ENCODE data around the gene PEDS1.
"Not testable (repeated sequence)": the region's sequence is repeated elsewhere in the genome, so short reads cannot be mapped to it uniquely, and the experiment has no call there.

Gene PEDS1

DNA sequence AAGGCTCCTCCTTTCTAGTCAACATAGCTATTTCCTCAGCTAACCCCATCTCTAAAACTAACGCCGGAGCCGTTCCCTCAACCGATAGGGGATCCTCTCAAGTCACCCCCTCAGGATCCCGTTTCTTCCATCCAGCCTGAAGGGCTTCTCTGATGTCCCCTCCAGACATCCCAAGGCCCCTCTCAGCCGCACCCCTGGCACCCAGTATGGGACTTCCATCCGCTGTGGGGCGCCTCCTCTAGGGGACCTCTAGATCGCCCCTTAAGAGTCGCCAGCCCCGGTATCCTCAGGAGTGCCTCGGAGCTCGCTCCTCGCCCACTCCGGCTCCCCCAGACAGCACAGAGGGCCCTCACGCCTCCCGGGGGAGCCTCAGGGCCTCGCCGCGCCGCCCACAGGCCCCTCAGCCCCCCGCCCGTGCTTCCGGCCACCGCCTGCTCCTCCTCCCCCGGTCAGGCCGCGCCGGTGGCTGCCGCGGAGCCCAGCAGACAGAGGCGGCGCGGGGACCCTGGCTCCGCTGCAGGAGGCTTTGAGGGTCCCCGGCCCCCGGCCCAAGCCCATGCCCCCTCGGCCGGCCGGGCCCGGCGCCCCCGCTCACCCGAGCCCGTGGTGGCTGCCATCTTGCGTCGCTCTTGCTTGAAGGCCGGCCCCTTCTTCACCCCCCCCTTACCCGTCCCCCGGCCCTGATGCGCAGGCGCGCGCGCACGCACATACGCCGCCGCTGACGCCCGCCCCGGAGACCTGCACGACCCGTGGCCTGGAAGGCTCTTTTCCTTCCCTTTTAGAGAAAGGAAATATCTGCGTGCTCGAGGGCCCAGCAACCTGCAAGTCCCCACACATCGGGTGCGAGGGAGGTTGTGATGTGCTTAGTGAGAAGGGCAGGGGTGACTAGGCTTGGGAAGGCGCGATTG, 40.8 kb downstream of the PEDS1 start, which contains the start of gene UBE2V1:
Gene UBE2V1 (minus strand): TSS at position 639 of the 908 bp plus-strand sequence. CDS start 22 bp downstream, at position 617.
- H3K36me3 ChIP-seq (ENCODE audit: control insufficient read depth, insufficient read depth, low read length) = no peaks in the 10 kb centered on the region
- H3K27me3 ChIP-seq (ENCODE audit: control insufficient read depth, insufficient read depth, low read length) = no peaks in the 10 kb centered on the region
- no peaks in the 10 kb centered on the region for H3K9me3 ChIP-seq (ENCODE audit: control insufficient read depth, insufficient read depth, low read length)
- peak within 1 kb of the TSS; percentile 95 for H3K9ac ChIP-seq (ENCODE audit: low read depth, low read length)
- peaks cover 21% of the 10 kb centered on the region for H3K4me1 ChIP-seq (ENCODE audit: control insufficient read depth, insufficient read depth, low read length)
- H3K4me3 ChIP-seq (ENCODE audit: low read depth, low read length) = peak within 1 kb of the TSS; percentile 95

DNA sequence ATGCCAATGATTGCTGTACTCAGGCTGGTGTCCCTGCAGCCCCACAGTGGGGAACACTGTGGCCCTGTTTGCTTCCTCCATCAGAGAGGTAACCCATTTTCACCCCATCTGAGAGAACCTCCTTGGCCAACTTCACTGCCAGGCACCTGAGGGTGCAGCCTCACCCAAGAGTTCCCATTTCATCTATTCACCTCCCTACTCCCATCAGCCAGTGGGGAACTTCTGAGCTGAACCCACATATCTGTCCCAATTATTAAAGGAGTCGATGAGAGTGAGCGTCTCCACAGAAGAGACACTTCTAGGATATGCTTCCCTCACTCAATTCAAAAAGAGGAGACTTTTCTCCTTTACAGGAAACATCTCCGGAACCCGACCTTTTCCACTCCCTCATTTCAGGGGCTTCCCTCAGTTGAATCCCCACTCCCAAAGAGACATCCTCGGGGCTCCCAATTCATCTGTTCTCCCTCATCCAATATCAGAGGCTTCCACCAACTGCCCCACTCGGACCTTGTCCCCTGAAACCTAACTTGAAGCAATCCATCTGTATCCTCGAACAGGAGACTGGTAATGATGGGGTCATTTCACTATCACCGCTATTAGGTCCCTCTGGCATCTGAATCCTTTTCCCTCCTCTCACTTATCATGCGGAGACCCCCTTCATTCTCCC, 41.6 kb downstream of the PEDS1 start:
- peaks cover 24% of the 10 kb centered on the region for H3K4me1 ChIP-seq (ENCODE audit: control insufficient read depth, insufficient read depth, low read length)

DNA sequence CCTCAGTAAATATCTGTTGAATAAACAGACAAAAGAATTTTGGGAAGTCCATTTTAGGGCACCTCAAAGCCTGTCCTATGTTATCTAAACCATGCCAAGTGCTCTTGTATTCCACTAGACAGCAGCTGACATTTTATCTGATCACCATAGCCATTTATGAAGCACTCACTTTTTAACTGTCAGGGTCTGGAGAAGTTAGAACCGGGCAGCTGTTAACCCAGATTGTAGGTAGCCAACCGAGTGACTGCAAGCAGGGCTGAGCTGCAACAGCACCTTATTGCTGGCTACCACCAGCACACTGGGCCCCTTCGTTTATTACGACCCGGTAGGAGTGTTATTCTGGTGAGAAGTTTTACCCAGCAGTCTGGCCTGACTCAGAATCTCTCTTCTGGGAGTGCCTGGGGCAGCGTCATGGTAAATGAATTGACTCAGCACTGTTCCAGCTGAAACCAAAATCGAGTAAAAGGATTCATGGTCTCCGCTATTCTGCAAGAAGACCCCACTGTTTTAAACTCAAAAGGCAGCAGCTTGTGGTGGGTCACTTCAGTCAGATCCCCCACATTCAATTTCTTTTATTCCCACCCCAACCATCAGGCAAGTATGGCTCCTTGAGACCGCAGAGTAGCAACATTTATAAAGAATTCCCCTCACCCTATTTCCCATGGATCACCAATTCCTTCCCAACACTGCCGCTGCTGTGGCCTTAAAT, 42.2 kb downstream of the PEDS1 start:
- Histone ChIP-seq H3K27me3 (ENCODE audit: control insufficient read depth, insufficient read depth, low read length) (no peaks in the 10 kb centered on the region), H3K36me3 (ENCODE audit: control insufficient read depth, insufficient read depth, low read length) (no peaks in the 10 kb centered on the region), H3K4me1 (ENCODE audit: control insufficient read depth, insufficient read depth, low read length) (peaks cover 24% of the 10 kb centered on the region), H3K9me3 (ENCODE audit: control insufficient read depth, insufficient read depth, low read length) (no peaks in the 10 kb centered on the region), H3K9ac (ENCODE audit: low read depth, low read length) (no peak overlapping the region), H3K4me3 (ENCODE audit: low read depth, low read length) (peak overlapping the region; percentile 95)

More for the DNA sequence above, 41.6 kb downstream of the PEDS1 start:
- Histone ChIP-seq H3K36me3 (ENCODE audit: control insufficient read depth, insufficient read depth, low read length) (no peaks in the 10 kb centered on the region), H3K9ac (ENCODE audit: low read depth, low read length) (peak overlapping the region; percentile 95), H3K27me3 (ENCODE audit: control insufficient read depth, insufficient read depth, low read length) (no peaks in the 10 kb centered on the region), H3K4me3 (ENCODE audit: low read depth, low read length) (peak overlapping the region; percentile 95), H3K9me3 (ENCODE audit: control insufficient read depth, insufficient read depth, low read length) (no peaks in the 10 kb centered on the region)

DNA sequence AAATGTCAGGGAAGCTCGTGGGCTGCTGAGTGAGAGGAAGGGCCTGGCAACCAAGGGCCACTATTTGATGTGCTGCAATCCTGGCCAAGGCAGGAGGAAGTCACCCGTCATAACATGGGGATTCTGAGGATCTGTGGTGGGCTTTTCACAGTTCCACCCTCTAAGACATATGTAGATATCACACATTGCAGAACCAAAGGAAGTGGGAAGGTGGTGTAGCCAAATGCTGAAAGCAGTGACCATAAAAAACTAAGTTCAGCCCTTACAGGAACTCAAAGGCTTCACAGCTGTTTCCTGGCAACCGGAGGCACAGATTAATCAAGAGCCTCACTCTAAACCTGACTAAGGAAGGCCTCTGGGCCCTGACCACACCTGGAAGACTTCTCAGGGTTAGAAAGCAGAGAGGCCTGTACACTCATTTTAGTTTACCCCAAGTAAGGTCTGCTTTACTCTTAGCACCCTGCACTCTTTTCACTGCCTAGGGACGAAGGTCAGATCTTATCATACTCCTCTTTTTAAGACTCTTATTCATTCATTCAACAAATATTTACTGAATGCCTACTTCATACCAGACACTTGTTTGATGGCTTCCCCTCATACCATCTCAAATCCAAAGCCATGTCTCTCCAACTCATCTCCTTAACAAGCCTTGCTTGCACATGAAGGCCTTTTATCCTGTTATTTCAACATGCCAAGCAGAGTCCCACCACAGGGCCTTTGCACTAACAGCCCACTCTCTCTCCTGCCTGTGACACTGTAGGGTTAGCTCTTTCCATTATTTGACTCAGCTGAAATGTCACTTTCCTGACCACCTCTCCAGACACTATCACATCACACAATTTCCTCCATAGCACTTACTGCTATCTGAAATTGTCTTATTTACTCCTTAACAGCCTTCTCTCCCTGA, 43.1 kb downstream of the PEDS1 start:
- peaks cover 24% of the 10 kb centered on the region for H3K4me1 ChIP-seq (ENCODE audit: control insufficient read depth, insufficient read depth, low read length)
- no peak overlapping the region for H3K9ac ChIP-seq (ENCODE audit: low read depth, low read length)
- H3K4me3 ChIP-seq (ENCODE audit: low read depth, low read length) = peak overlapping the region; percentile 6
- H3K27me3 ChIP-seq (ENCODE audit: control insufficient read depth, insufficient read depth, low read length) = no peaks in the 10 kb centered on the region
- H3K36me3 ChIP-seq (ENCODE audit: control insufficient read depth, insufficient read depth, low read length) = no peaks in the 10 kb centered on the region
- no peaks in the 10 kb centered on the region for H3K9me3 ChIP-seq (ENCODE audit: control insufficient read depth, insufficient read depth, low read length)

DNA sequence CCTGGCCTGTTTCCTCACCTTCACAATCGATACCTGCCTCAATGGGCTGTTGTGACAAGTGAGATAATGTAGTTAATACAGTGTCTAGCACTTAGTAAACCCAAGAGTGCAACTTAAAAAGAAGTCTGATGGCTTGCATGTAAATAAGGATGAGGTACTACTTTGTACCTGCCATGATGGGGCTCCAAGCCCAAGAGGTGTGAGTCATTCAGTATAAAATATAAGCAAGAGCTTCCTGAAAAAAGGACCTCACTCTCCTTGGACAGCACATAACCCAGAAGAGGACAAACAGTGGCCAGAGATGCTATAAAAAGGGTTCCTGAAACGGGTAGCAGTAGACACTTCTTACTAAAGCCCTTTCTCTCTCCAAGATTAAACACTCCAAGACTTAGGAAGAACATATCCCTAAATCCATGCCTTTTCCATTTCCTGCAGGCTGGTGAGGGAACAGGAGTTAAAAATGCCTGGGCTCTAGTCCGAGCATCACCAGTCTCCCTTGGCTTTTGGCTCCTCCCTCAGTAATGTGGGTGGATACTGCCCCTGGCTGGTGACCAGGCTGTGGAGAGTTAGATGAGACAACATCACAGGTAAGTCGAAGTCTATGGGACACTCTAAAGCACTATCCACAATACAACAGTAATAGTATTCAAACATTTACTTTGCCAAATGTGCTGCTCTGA, 44.8 kb downstream of the PEDS1 start:
- H3K4me1 ChIP-seq (ENCODE audit: control insufficient read depth, insufficient read depth, low read length) = peaks cover 19% of the 10 kb centered on the region

DNA sequence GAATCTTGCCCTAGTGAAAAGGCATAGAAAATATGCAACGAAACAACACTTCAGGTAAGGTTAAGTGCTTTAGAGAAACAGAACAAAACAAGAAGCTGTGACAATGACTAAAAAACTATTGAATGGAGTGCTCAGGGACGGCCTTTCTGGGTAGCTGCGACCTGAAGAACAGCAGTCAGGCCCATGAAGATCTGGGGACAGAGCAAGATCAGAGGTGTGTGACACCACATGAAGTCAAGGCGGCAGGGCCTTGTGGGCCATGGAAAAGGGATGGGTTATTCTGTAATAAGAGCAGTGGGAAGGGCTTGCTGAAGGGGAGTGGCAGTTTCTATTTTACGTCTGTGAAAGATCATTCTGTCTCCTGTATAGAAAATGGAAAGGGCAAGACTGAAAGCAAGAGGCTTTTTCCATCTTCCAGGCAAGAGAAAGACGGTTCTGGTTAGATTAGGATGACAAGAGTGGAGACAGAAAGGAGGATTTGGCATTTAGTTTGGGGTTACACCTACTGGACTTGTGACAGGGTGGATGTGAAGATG, 45.7 kb downstream of the PEDS1 start:
- no peak overlapping the region for H3K9ac ChIP-seq (ENCODE audit: low read depth, low read length)
- no peaks in the 10 kb centered on the region for H3K27me3 ChIP-seq (ENCODE audit: control insufficient read depth, insufficient read depth, low read length)
- peaks cover 19% of the 10 kb centered on the region for H3K4me1 ChIP-seq (ENCODE audit: control insufficient read depth, insufficient read depth, low read length)
- no peaks in the 10 kb centered on the region for H3K36me3 ChIP-seq (ENCODE audit: control insufficient read depth, insufficient read depth, low read length)
- no peak overlapping the region for H3K4me3 ChIP-seq (ENCODE audit: low read depth, low read length)
- H3K9me3 ChIP-seq (ENCODE audit: control insufficient read depth, insufficient read depth, low read length) = no peaks in the 10 kb centered on the region

More for the DNA sequence above, 44.8 kb downstream of the PEDS1 start:
- Histone ChIP-seq H3K4me3 (ENCODE audit: low read depth, low read length) (no peak overlapping the region), H3K9ac (ENCODE audit: low read depth, low read length) (no peak overlapping the region), H3K9me3 (ENCODE audit: control insufficient read depth, insufficient read depth, low read length) (no peaks in the 10 kb centered on the region), H3K27me3 (ENCODE audit: control insufficient read depth, insufficient read depth, low read length) (no peaks in the 10 kb centered on the region), H3K36me3 (ENCODE audit: control insufficient read depth, insufficient read depth, low read length) (no peaks in the 10 kb centered on the region)

DNA sequence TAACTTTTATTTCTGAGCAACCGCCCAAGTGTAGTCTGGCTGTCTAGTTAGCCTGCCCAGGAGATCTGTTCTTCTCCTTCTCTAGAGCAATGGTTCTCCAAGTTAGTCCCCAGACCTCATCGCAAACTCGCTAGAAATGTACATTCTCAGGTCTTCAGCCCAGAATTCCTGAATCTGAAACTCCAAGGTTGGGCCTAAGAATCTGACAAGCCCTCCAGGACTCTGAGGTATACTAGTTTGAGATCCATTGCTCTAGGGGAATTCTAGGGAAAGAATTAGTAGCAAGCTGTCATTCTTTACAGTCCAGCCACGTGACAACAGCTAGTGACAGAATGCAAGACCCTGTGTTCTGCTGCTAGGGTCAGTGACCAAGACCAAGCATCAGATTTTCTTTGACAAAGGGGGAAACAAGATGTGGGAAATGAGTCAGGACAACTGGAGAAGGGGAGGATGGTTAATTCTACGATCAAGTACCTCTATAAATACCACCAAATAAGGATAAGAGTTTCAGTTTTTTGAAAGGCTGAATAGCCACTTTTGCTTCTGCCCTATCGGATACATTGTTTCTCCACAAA, 46.4 kb downstream of the PEDS1 start:
- no peaks in the 10 kb centered on the region for H3K36me3 ChIP-seq (ENCODE audit: control insufficient read depth, insufficient read depth, low read length)

DNA sequence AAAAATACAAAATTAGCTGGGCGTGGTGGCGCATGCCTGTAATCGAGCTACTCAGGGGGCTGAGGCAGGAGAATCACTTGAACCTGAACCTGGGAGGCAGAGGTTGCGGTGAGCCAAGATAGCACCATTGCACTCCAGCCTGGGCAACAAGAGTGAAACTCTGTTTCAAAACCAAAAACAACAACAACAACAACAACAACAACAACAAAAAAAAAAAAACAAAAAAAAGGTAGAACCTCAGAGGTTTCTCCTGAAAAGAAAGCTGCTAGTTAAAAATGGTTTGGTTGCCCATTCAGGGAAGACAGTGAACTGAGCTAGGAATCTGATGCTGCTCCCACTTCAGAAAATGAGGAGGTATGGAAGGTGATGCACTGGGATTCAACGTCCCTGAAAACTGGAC, 46.9 kb downstream of the PEDS1 start:
- not testable (repeated sequence) for H3K27me3 ChIP-seq (ENCODE audit: control insufficient read depth, insufficient read depth, low read length); H3K9me3 ChIP-seq (ENCODE audit: control insufficient read depth, insufficient read depth, low read length); H3K36me3 ChIP-seq (ENCODE audit: control insufficient read depth, insufficient read depth, low read length); H3K9ac ChIP-seq (ENCODE audit: low read depth, low read length); H3K4me3 ChIP-seq (ENCODE audit: low read depth, low read length)
- peaks cover 23% of the 10 kb centered on the region for H3K4me1 ChIP-seq (ENCODE audit: control insufficient read depth, insufficient read depth, low read length)

More for the DNA sequence above, 46.4 kb downstream of the PEDS1 start:
- Histone ChIP-seq H3K27me3 (ENCODE audit: control insufficient read depth, insufficient read depth, low read length) (no peaks in the 10 kb centered on the region), H3K9me3 (ENCODE audit: control insufficient read depth, insufficient read depth, low read length) (no peaks in the 10 kb centered on the region), H3K4me3 (ENCODE audit: low read depth, low read length) (no peak overlapping the region), H3K9ac (ENCODE audit: low read depth, low read length) (no peak overlapping the region), H3K4me1 (ENCODE audit: control insufficient read depth, insufficient read depth, low read length) (peaks cover 19% of the 10 kb centered on the region)

Data from iPS-15b (cell line).